ENCODE results near the gene CMIP.

Gene CMIP

GRCh38 chr16:81424771-81425170, 19.8 kb upstream of the CMIP start:
- Histone ChIP-seq H3K36me3 (ENCODE audit: control insufficient read depth in 1 of 2, insufficient read depth in 2 of 2, low read length in 2 of 2) (no peaks in the 10 kb centered on the region), H3K27me3 (ENCODE audit: low read depth, low read length) (no peaks in the 10 kb centered on the region), H3K4me3 (ENCODE audit: low read depth in 1 of 2, low read length in 2 of 2) (no peak overlapping the region), H3K4me1 (ENCODE audit: control insufficient read depth in 1 of 2, insufficient read depth in 2 of 2, low read length in 2 of 2) (peaks cover 0 to 4% of the 10 kb centered on the region in 2 donors), H3K9me3 (ENCODE audit: control insufficient read depth in 1 of 2, low read length in 2 of 2) (no peaks in the 10 kb centered on the region), H3K27ac (ENCODE audit: low read length) (no peak overlapping the region)

- H3K9me3 ChIP-seq (ENCODE audit: control insufficient read depth in 1 of 2, low read length in 2 of 2) = no peaks in the 10 kb centered on the region
- peaks cover 0 to 4% of the 10 kb centered on the region in 2 donors for H3K4me1 ChIP-seq (ENCODE audit: control insufficient read depth in 1 of 2, insufficient read depth in 2 of 2, low read length in 2 of 2)
- H3K27me3 ChIP-seq (ENCODE audit: low read depth, low read length) = no peaks in the 10 kb centered on the region
- H3K4me3 ChIP-seq (ENCODE audit: low read depth in 1 of 2, low read length in 2 of 2) = no peak overlapping the region
- H3K27ac ChIP-seq (ENCODE audit: low read length) = no peak overlapping the region
- no peaks in the 10 kb centered on the region for H3K36me3 ChIP-seq (ENCODE audit: control insufficient read depth in 1 of 2, insufficient read depth in 2 of 2, low read length in 2 of 2)
Measured at GRCh38 chr16:81427219-81427618, 17.4 kb upstream of the CMIP start.

- Histone ChIP-seq H3K27me3 (ENCODE audit: low read depth, low read length) (no peaks in the 10 kb centered on the region), H3K27ac (ENCODE audit: low read length) (no peak overlapping the region), H3K36me3 (ENCODE audit: control insufficient read depth in 1 of 2, insufficient read depth in 2 of 2, low read length in 2 of 2) (no peaks in the 10 kb centered on the region), H3K9me3 (ENCODE audit: control insufficient read depth in 1 of 2, low read length in 2 of 2) (no peaks in the 10 kb centered on the region), H3K4me1 (ENCODE audit: control insufficient read depth in 1 of 2, insufficient read depth in 2 of 2, low read length in 2 of 2) (peaks cover 0 to 4% of the 10 kb centered on the region in 2 donors), H3K4me3 (ENCODE audit: low read depth in 1 of 2, low read length in 2 of 2) (no peak overlapping the region)
Measured at GRCh38 chr16:81429045-81429521, 15.5 kb upstream of the CMIP start.

- H3K27ac ChIP-seq (ENCODE audit: low read length) = peak overlapping the region; percentile 16
- H3K4me3 ChIP-seq (ENCODE audit: low read depth in 1 of 2, low read length in 2 of 2) = no peak overlapping the region
- no peaks in the 10 kb centered on the region for H3K27me3 ChIP-seq (ENCODE audit: low read depth, low read length)
- no peaks in the 10 kb centered on the region for H3K36me3 ChIP-seq (ENCODE audit: control insufficient read depth in 1 of 2, insufficient read depth in 2 of 2, low read length in 2 of 2)
- no peaks in the 10 kb centered on the region for H3K9me3 ChIP-seq (ENCODE audit: control insufficient read depth in 1 of 2, low read length in 2 of 2)
- peaks cover 0 to 4% of the 10 kb centered on the region in 2 donors for H3K4me1 ChIP-seq (ENCODE audit: control insufficient read depth in 1 of 2, insufficient read depth in 2 of 2, low read length in 2 of 2)
Measured at GRCh38 chr16:81431554-81432353, 12.9 kb upstream of the CMIP start.

GRCh38 chr16:81432937-81433557, 11.6 kb upstream of the CMIP start:
- Histone ChIP-seq H3K9me3 (ENCODE audit: control insufficient read depth in 1 of 2, low read length in 2 of 2) (no peaks in the 10 kb centered on the region), H3K4me3 (ENCODE audit: low read depth in 1 of 2, low read length in 2 of 2) (no peak overlapping the region), H3K27me3 (ENCODE audit: low read depth, low read length) (no peaks in the 10 kb centered on the region), H3K4me1 (ENCODE audit: control insufficient read depth in 1 of 2, insufficient read depth in 2 of 2, low read length in 2 of 2) (peaks cover 0 to 4% of the 10 kb centered on the region in 2 donors), H3K27ac (ENCODE audit: low read length) (no peak overlapping the region), H3K36me3 (ENCODE audit: control insufficient read depth in 1 of 2, insufficient read depth in 2 of 2, low read length in 2 of 2) (no peaks in the 10 kb centered on the region)

GRCh38 chr16:81435103-81435502, 9.5 kb upstream of the CMIP start:
- Histone ChIP-seq H3K4me3 (ENCODE audit: low read depth in 1 of 2, low read length in 2 of 2) (no peak overlapping the region), H3K27me3 (ENCODE audit: low read depth, low read length) (no peaks in the 10 kb centered on the region), H3K36me3 (ENCODE audit: control insufficient read depth in 1 of 2, insufficient read depth in 2 of 2, low read length in 2 of 2) (no peaks in the 10 kb centered on the region), H3K27ac (ENCODE audit: low read length) (no peak overlapping the region), H3K4me1 (ENCODE audit: control insufficient read depth in 1 of 2, insufficient read depth in 2 of 2, low read length in 2 of 2) (peaks cover 0 to 3% of the 10 kb centered on the region in 2 donors), H3K9me3 (ENCODE audit: control insufficient read depth in 1 of 2, low read length in 2 of 2) (no peaks in the 10 kb centered on the region)

GRCh38 chr16:81435567-81435966, 9.0 kb upstream of the CMIP start:
- no peaks in the 10 kb centered on the region for H3K9me3 ChIP-seq (ENCODE audit: control insufficient read depth in 1 of 2, low read length in 2 of 2)
- H3K27ac ChIP-seq (ENCODE audit: low read length) = no peak overlapping the region
- no peak overlapping the region for H3K4me3 ChIP-seq (ENCODE audit: low read depth in 1 of 2, low read length in 2 of 2)
- no peaks in the 10 kb centered on the region for H3K36me3 ChIP-seq (ENCODE audit: control insufficient read depth in 1 of 2, insufficient read depth in 2 of 2, low read length in 2 of 2)
- no peaks in the 10 kb centered on the region for H3K27me3 ChIP-seq (ENCODE audit: low read depth, low read length)
- peaks cover 0 to 7% of the 10 kb centered on the region in 2 donors for H3K4me1 ChIP-seq (ENCODE audit: control insufficient read depth in 1 of 2, insufficient read depth in 2 of 2, low read length in 2 of 2)

GRCh38 chr16:81436386-81436785, 8.2 kb upstream of the CMIP start:
- H3K36me3 ChIP-seq (ENCODE audit: control insufficient read depth in 1 of 2, insufficient read depth in 2 of 2, low read length in 2 of 2) = no peaks in the 10 kb centered on the region
- H3K4me3 ChIP-seq (ENCODE audit: low read depth in 1 of 2, low read length in 2 of 2) = no peak overlapping the region
- H3K27ac ChIP-seq (ENCODE audit: low read length) = no peak overlapping the region
- H3K9me3 ChIP-seq (ENCODE audit: control insufficient read depth in 1 of 2, low read length in 2 of 2) = no peaks in the 10 kb centered on the region
- no peaks in the 10 kb centered on the region for H3K27me3 ChIP-seq (ENCODE audit: low read depth, low read length)
- H3K4me1 ChIP-seq (ENCODE audit: control insufficient read depth in 1 of 2, insufficient read depth in 2 of 2, low read length in 2 of 2) = peaks cover 0 to 7% of the 10 kb centered on the region in 2 donors

GRCh38 chr16:81437865-81438264, 6.7 kb upstream of the CMIP start:
- Histone ChIP-seq H3K4me1 (ENCODE audit: control insufficient read depth in 1 of 2, insufficient read depth in 2 of 2, low read length in 2 of 2) (peaks cover 0 to 7% of the 10 kb centered on the region in 2 donors), H3K27ac (ENCODE audit: low read length) (no peak overlapping the region), H3K27me3 (ENCODE audit: low read depth, low read length) (no peaks in the 10 kb centered on the region)

GRCh38 chr16:81440888-81441761, 3.5 kb upstream of the CMIP start:
- Histone ChIP-seq H3K4me1 (ENCODE audit: control insufficient read depth in 1 of 2, insufficient read depth in 2 of 2, low read length in 2 of 2) (peaks cover 0 to 7% of the 10 kb centered on the region in 2 donors), H3K4me3 (ENCODE audit: low read depth in 1 of 2, low read length in 2 of 2) (no peak overlapping the region), H3K27me3 (ENCODE audit: low read depth, low read length) (no peaks in the 10 kb centered on the region), H3K36me3 (ENCODE audit: control insufficient read depth in 1 of 2, insufficient read depth in 2 of 2, low read length in 2 of 2) (no peaks in the 10 kb centered on the region), H3K9me3 (ENCODE audit: control insufficient read depth in 1 of 2, low read length in 2 of 2) (no peaks in the 10 kb centered on the region), H3K27ac (ENCODE audit: low read length) (no peak overlapping the region)

More at GRCh38 chr16:81437865-81438264, 6.7 kb upstream of the CMIP start:
- Histone ChIP-seq H3K4me3 (ENCODE audit: low read depth in 1 of 2, low read length in 2 of 2) (no peak overlapping the region), H3K36me3 (ENCODE audit: control insufficient read depth in 1 of 2, insufficient read depth in 2 of 2, low read length in 2 of 2) (no peaks in the 10 kb centered on the region), H3K9me3 (ENCODE audit: control insufficient read depth in 1 of 2, low read length in 2 of 2) (no peaks in the 10 kb centered on the region)

All from muscle layer of duodenum (tissue), 2 donors.